OCI-LY3 (cell line): ENCODE data around the gene UNC80.

Experiments
- H2AFZ ChIP-seq: fragments of 200-600, 300-600 bp; shearing (Covaris generic); 2 replicates; pipeline ENCODE4 v1.6.0; 2014; ENCODE audit warnings: antibody characterized with exemption, low read depth, low read length
- H3K27ac ChIP-seq: fragments of 200-600, 300-600 bp; sonication (generic); 2 replicates; pipeline ENCODE4 v1.5.1; 2014; ENCODE audit warnings: mild to moderate bottlenecking, low read length, moderate library complexity, mixed read lengths
- H3K27me3 ChIP-seq: fragments of 200-600, 300-600 bp; sonication (generic); 2 replicates; pipeline ENCODE4 v1.6.1; 2014; ENCODE audit warnings: low read depth, low read length, mixed read lengths
- H3K36me3 ChIP-seq: fragments of 200-600, 300-600 bp; sonication (generic); replicated peaks from 2 replicates; pipeline ENCODE3; 2014; ENCODE audit warnings: low read depth, low read length, mixed read lengths
- H3K4me1 ChIP-seq: fragments of 300-600, 200-600 bp; sonication (generic); 2 replicates; pipeline ENCODE4 v1.6.1; 2014; ENCODE audit warnings: low read length, mixed read lengths
- H3K4me2 ChIP-seq: fragments of 200-600, 300-600 bp; sonication (generic); 2 replicates; pipeline ENCODE4 v1.6.1; 2014; ENCODE audit warnings: low read length, mixed read lengths
- H3K4me3 ChIP-seq: fragments of 300-600, 200-600 bp; sonication (generic); 2 replicates; pipeline ENCODE4 v1.5.1; 2014; ENCODE audit warnings: antibody characterized with exemption, mild to moderate bottlenecking, low read length, moderate library complexity
- H3K79me2 ChIP-seq: fragments of 300-600, 200-600 bp; shearing (Covaris generic); 2 replicates; pipeline ENCODE4 v1.6.1; 2014; ENCODE audit warnings: mild to moderate bottlenecking, low read length, mixed read lengths
- H3K9ac ChIP-seq: fragments of 300-600, 200-600 bp; shearing (Covaris generic); 2 replicates; pipeline ENCODE4 v1.6.0; 2014; ENCODE audit warnings: mild to moderate bottlenecking, low read length, moderate library complexity
- H3K9me3 ChIP-seq: fragments of 200-600, 300-600 bp; shearing (Covaris generic); 2 replicates; pipeline ENCODE4 v1.6.1; 2014; ENCODE audit warnings: low read length, mixed read lengths; ENCODE audit not compliant: insufficient read depth
- H4K20me1 ChIP-seq: fragments of 200-600, 300-600 bp; sonication (generic); 2 replicates; pipeline ENCODE4 v1.6.1; 2016; ENCODE audit warnings: low read length, mixed read lengths; ENCODE audit not compliant: insufficient read depth
- CTCF ChIP-seq: fragments of 200-600, 300-600 bp; sonication (generic); IDR thresholded peaks from 2 replicates; pipeline ENCODE4 v1.5.1; 2014; ENCODE audit warnings: antibody characterized with exemption, low read length, low read depth
- EZH2phosphoT487 ChIP-seq: fragments of 200-600 bp; shearing (Covaris generic); IDR thresholded peaks from 2 replicates; pipeline ENCODE4 v1.6.1; 2018; ENCODE audit warnings: antibody characterized with exemption, mixed run types, low read depth

Gene UNC80

GRCh38 chr2:209958016-209958415, 186.4 kb downstream of the UNC80 start:
- Histone ChIP-seq H3K9me3 (no peaks in the 10 kb centered on the region), H3K27ac (no peak overlapping the region), H3K79me2 (no peaks in the 10 kb centered on the region), H3K4me1 (peaks cover 18% of the 10 kb centered on the region), H3K27me3 (no peaks in the 10 kb centered on the region), H2AFZ (no peak overlapping the region), H3K36me3 (no peaks in the 10 kb centered on the region), H4K20me1 (no peaks in the 10 kb centered on the region), H3K4me3 (no peak overlapping the region), H3K9ac (no peak overlapping the region), H3K4me2 (no peak overlapping the region)
- TF ChIP-seq CTCF (no peak), EZH2phosphoT487 (no peak)

- H3K9ac ChIP-seq: peak overlapping the region; percentile 22; the same call in 1 of the 2 replicates
- H3K36me3 ChIP-seq: no peaks in the 10 kb centered on the region
- no peak for TF ChIP-seq CTCF
- no peak for TF ChIP-seq EZH2phosphoT487
- peak overlapping the region; percentile 59 for H2AFZ ChIP-seq
- no peaks in the 10 kb centered on the region for H3K79me2 ChIP-seq
- H4K20me1 ChIP-seq: no peaks in the 10 kb centered on the region
- H3K27ac ChIP-seq: 0 out of 2 replicates have a peak overlapping the region, but pooled peaks have one; percentile 3
- H3K4me3 ChIP-seq: peak overlapping the region; percentile 60
- no peaks in the 10 kb centered on the region for H3K27me3 ChIP-seq
- H3K9me3 ChIP-seq: no peaks in the 10 kb centered on the region
- peak overlapping the region; percentile 83 for H3K4me2 ChIP-seq
- H3K4me1 ChIP-seq: peaks cover 18% of the 10 kb centered on the region
Measured at GRCh38 chr2:209960045-209960444, 188.4 kb downstream of the UNC80 start.

GRCh38 chr2:209960676-209961630, 189.3 kb downstream of the UNC80 start:
- peak overlapping the region; percentile 59; the same call in 1 of the 2 replicates for H2AFZ ChIP-seq
- peak; percentile 78 for TF ChIP-seq CTCF
- TF ChIP-seq EZH2phosphoT487: no peak
- no peaks in the 10 kb centered on the region for H3K36me3 ChIP-seq
- H3K9ac ChIP-seq: no peak overlapping the region
- H3K4me1 ChIP-seq: peaks cover 18% of the 10 kb centered on the region
- peak overlapping the region; percentile 83 for H3K4me2 ChIP-seq
- peak overlapping the region; percentile 60 for H3K4me3 ChIP-seq
- H4K20me1 ChIP-seq: no peaks in the 10 kb centered on the region
- no peaks in the 10 kb centered on the region for H3K79me2 ChIP-seq
- no peaks in the 10 kb centered on the region for H3K9me3 ChIP-seq
- H3K27me3 ChIP-seq: no peaks in the 10 kb centered on the region
- H3K27ac ChIP-seq: no peak overlapping the region

- TF ChIP-seq EZH2phosphoT487 (no peak), CTCF (no peak)
- Histone ChIP-seq H2AFZ (no peak overlapping the region), H3K27ac (no peak overlapping the region), H3K4me2 (no peak overlapping the region), H3K4me1 (peaks cover 2% of the 10 kb centered on the region), H3K27me3 (no peaks in the 10 kb centered on the region), H3K9me3 (no peaks in the 10 kb centered on the region), H3K79me2 (no peaks in the 10 kb centered on the region), H3K9ac (no peak overlapping the region), H4K20me1 (no peaks in the 10 kb centered on the region), H3K4me3 (no peak overlapping the region), H3K36me3 (no peaks in the 10 kb centered on the region)
Measured at GRCh38 chr2:209965723-209966122, 194.1 kb downstream of the UNC80 start.
